Lung (tissue), 12 donors: ENCODE results near the gene SLC39A7. TPM values are rescaled to one million over a fixed set of nuclear protein-coding genes. Genes with fewer than 3 reads are reported as not detected.
A peak's percentile ranks its signal among the peaks of the same experiment; 100 is the strongest.

Experiments used
- ATAC-seq: fragments of 200-7000 bp; cut with Tn5 transposase; one replicate; pipeline ENCODE4 v1.9.1; 2020; ENCODE audit warnings: moderate number of reproducible peaks; ENCODE audit not compliant: insufficient read depth, low FRiP score
- DNase-seq, 3 donors: peaks; one replicate each; pipeline ENCODE4 v3.0.0-alpha.2; 2013 to 2017
- H3K27ac ChIP-seq, 2 donors: one replicate each; pipeline ENCODE4 v1.5.1; 2013; ENCODE audit warnings: mild to moderate bottlenecking in 2 of 2, moderate library complexity in 2 of 2, control low read depth in 1 of 2, inconsistent platforms in 1 of 2, low read depth in 1 of 2, low read length in 1 of 2
- H3K27me3 ChIP-seq, 3 donors: one replicate each; pipeline ENCODE4 v1.5.1; 2013; ENCODE audit warnings: low read length in 2 of 3; ENCODE audit not compliant: control insufficient read depth in 3 of 3, insufficient read depth in 3 of 3
- H3K36me3 ChIP-seq, 4 donors: one replicate each; pipeline ENCODE4 v1.5.1; 2013; ENCODE audit warnings: low read length in 4 of 4, mild to moderate bottlenecking in 1 of 4, moderate library complexity in 1 of 4; ENCODE audit not compliant: control insufficient read depth in 4 of 4, insufficient read depth in 4 of 4
- H3K4me1 ChIP-seq, 5 donors: one replicate each; pipeline ENCODE4 v1.5.1; 2013; ENCODE audit warnings: low read length in 5 of 5, mild to moderate bottlenecking in 2 of 5, moderate library complexity in 1 of 5; ENCODE audit not compliant: control insufficient read depth in 5 of 5, insufficient read depth in 5 of 5
- H3K4me3 ChIP-seq: one replicate; pipeline ENCODE4 v1.5.1; 2013; ENCODE audit warnings: mild to moderate bottlenecking, control low read depth, moderate library complexity
- H3K9ac ChIP-seq, 2 donors: one replicate each; pipeline ENCODE4 v1.5.1; 2013; ENCODE audit warnings: low read length in 2 of 2, control low read depth in 1 of 2; ENCODE audit not compliant: insufficient read depth in 1 of 2
- H3K9me3 ChIP-seq, 4 donors: one replicate each; pipeline ENCODE4 v1.5.1; 2013; ENCODE audit warnings: low read length in 3 of 4, mild to moderate bottlenecking in 1 of 4, moderate library complexity in 1 of 4; ENCODE audit not compliant: control insufficient read depth in 4 of 4, insufficient read depth in 3 of 4
- WGBS, 2 donors: extraction: QIAGEN DNeasy Blood & Tissue Kit; methylation state at CpG; one replicate each; pipeline ENCODE4 v1.1.7; 2013; 5-methylcytosine and 5-hydroxymethylcytosine counted together
- polyA plus RNA-seq, 2 donors: library from polyadenylated mRNA; stranded (reverse); fragments of 200-250 nt; gene quantifications; one replicate each; pipeline ENCODE4 v1.2.1, GENCODE V29; 2013
- total RNA-seq, 2 donors: library from RNA; depleted of rRNA in 1 of 2; stranded (reverse); fragments of >200 nt in 1 of 2; gene quantifications; one replicate each; pipeline ENCODE4 v1.2.1, GENCODE V29; 2014 to 2021
- TF ChIP-seq, protein P1 (sequence below): IDR thresholded peaks from 2 replicates; pipeline ENCODE4 v1.5.1; 2012; ENCODE audit warnings: mild to moderate bottlenecking; ENCODE audit errors: control extremely low read depth, extremely low read depth
- donor health status: control.
- donor health status: control.
- donor health status: Bipolar disorder and iron deficiency.
- donor health status: healthy.
- donor health status: DM: yes; HTN: yes; CAD: no.

Gene SLC39A7
- total and polyA plus RNA-seq, 4 donors: 53.6 to 164 (median 100) TPM

DNA sequence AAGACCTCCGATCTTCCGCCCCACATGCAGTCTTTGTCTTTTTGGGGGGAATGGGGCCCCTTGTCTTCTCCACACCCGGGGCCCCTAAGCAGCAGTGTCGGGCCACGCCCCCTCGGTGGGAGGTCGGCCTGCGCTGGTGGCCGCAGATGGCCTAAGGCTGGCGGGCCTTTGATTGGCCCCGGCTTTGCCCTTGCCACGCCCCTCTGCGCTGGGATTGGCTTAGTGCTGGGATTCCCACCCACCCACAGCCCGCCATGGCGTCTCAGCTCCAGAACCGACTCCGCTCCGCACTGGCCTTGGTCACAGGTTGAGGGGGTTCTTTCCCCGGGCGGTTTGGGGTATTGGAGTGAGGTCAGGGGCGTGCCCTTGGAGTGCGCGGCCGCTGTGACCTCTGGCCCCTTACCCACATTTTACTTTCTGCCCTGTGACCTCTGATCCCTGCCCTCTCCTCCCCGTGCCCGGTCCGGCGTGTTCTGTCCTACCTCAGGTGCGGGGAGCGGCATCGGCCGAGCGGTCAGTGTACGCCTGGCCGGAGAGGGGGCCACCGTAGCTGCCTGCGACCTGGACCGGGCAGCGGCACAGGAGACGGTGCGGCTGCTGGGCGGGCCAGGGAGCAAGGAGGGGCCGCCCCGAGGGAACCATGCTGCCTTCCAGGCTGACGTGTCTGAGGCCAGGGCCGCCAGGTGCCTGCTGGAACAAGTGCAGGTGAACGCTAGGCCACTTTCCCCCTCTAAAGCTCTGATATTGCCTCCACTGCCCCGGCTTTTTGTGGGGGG lies 3.9 kb downstream of the SLC39A7 start, which contains the start of gene HSD17B8:
Gene HSD17B8, plus strand, starts transcription at position 241 of the 776 bp plus-strand sequence. Its CDS starts 14 bp downstream, at position 255.
- Histone ChIP-seq H3K4me1 (peaks cover 7 to 55% (median 24%) of the 10 kb centered on the region in 5 donors), H3K27ac (peak within 1 kb of the TSS; percentile 74 to 87), H3K36me3 (peaks cover 0 to 26% (median 18%) of the 10 kb centered on the region in 4 donors), H3K27me3 (no peaks in the 10 kb centered on the region), H3K9ac (peak within 1 kb of the TSS in 1 of 2 donors; percentile 77), H3K4me3 (peak within 1 kb of the TSS; percentile 69), H3K9me3 (no peaks in the 10 kb centered on the region)
- 0 to 1% methylated on average over 47 to 48 of the region's 48 CpGs for WGBS, 2 donors
- DNase-seq (peak; percentile 96 to 97 (median 96)), ATAC-seq (peak; percentile 71)
- TF ChIP-seq, protein P1, sequence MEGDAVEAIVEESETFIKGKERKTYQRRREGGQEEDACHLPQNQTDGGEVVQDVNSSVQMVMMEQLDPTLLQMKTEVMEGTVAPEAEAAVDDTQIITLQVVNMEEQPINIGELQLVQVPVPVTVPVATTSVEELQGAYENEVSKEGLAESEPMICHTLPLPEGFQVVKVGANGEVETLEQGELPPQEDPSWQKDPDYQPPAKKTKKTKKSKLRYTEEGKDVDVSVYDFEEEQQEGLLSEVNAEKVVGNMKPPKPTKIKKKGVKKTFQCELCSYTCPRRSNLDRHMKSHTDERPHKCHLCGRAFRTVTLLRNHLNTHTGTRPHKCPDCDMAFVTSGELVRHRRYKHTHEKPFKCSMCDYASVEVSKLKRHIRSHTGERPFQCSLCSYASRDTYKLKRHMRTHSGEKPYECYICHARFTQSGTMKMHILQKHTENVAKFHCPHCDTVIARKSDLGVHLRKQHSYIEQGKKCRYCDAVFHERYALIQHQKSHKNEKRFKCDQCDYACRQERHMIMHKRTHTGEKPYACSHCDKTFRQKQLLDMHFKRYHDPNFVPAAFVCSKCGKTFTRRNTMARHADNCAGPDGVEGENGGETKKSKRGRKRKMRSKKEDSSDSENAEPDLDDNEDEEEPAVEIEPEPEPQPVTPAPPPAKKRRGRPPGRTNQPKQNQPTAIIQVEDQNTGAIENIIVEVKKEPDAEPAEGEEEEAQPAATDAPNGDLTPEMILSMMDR: no peak

- Histone ChIP-seq H3K27ac (peak overlapping the region in 1 of 2 donors; percentile 87), H3K9me3 (no peaks in the 10 kb centered on the region), H3K27me3 (no peaks in the 10 kb centered on the region), H3K9ac (peak overlapping the region in 1 of 2 donors; percentile 2), H3K4me1 (peaks cover 7 to 53% (median 24%) of the 10 kb centered on the region in 5 donors), H3K36me3 (peaks cover 0 to 26% (median 23%) of the 10 kb centered on the region in 4 donors), H3K4me3 (no peak overlapping the region)
- no peak for DNase-seq
- no peak for ATAC-seq
- 50 to 52% methylated on average over 17 of the region's 17 CpGs for WGBS, 2 donors
- TF ChIP-seq, protein P1: no peak
These were observed 4.7 kb downstream of the SLC39A7 start for GRCh38 chr6:33205191-33206026.

DNA sequence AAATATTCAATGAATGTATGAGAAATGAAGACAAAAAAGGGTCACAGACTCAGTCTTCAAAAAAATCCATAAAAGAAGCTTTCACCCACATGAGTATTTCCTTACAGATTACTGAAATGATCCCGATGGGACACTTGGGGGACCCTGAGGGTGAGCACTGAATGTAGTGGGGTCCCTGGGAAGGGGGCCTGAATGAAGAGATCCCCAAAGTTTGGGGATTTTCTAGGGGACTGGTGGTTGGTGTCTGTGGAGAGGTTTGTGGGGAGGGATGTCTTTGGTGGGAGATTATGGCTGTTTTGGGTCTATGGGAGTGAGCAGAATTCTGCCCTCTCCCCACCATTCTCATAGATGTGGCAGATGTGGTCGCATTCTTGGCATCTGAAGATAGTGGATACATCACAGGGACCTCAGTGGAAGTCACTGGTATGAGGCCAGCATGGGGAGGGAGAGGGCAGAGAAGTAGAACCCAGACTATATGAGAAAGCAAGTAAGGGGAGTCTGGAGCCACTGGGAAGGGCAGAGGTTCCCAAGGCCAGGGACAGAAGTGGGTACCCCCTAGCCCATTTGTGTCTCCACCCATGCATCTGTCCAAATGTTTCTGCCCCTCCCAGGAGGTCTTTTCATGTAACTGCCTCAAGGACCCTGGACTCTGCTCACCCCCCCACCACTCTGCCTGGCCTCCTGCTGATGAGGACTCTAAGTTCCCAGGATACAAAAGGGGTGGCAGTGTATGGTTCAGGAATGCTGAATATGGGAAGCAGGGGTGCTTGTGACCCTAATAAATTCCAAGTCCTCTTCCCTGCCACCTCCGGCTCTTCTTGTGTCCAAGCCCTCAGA lies 5.6 kb downstream of the SLC39A7 start:
- WGBS, 2 donors: 75 to 80% methylated on average over 3 of the region's 3 CpGs
- H3K27ac ChIP-seq: no peak overlapping the region
- H3K4me1 ChIP-seq: peaks cover 7 to 51% (median 23%) of the 10 kb centered on the region in 5 donors
- H3K4me3 ChIP-seq: no peak overlapping the region
- TF ChIP-seq, protein P1: no peak
- H3K9ac ChIP-seq: no peak overlapping the region
- DNase-seq (no peak), ATAC-seq (no peak)
- H3K9me3 ChIP-seq: no peaks in the 10 kb centered on the region
- no peaks in the 10 kb centered on the region for H3K27me3 ChIP-seq
- H3K36me3 ChIP-seq: peaks cover 0 to 30% (median 25%) of the 10 kb centered on the region in 4 donors
